Activated CD4-positive, alpha-beta T cell treated with anti-CD3 and anti-CD28 coated beads for 36 hours (primary cell): ENCODE results near the gene IMPA2. TPM values are rescaled to one million over a fixed set of nuclear protein-coding genes. Genes with fewer than 3 reads are reported as not detected.

Experiments
- ATAC-seq: fragments of 200-7000 bp; cut with Tn5 transposase; one replicate; pipeline ENCODE4 v1.10.0; 2021; ENCODE audit warnings: mild to moderate bottlenecking, moderate library complexity
- CTCF ChIA-PET: fragments of 350-600 bp; sonication (Branson Sonifier 250); formaldehyde crosslinking; loops from one replicate; lab custom pipeline; 2021; ENCODE audit warnings: antibody characterized with exemption; lab: Charles Lee
- POLR2A ChIA-PET: fragments of 350-600 bp; sonication (Branson Sonifier 250); formaldehyde crosslinking; loops from one replicate; lab custom pipeline; 2021; ENCODE audit warnings: antibody characterized with exemption, inconsistent platforms; lab: Charles Lee
- DNase-seq: peaks from one replicate; pipeline ENCODE4 v3.0.0-alpha.2; 2020
- H3K27ac Mint-ChIP-seq: one replicate; pipeline ENCODE4 v1.8.0; 2021; ENCODE audit warnings: mixed read lengths
- H3K27me3 Mint-ChIP-seq: one replicate; pipeline ENCODE4 v1.8.0; 2021; ENCODE audit warnings: mixed read lengths
- H3K36me3 Mint-ChIP-seq: one replicate; pipeline ENCODE4 v1.8.0; 2021; ENCODE audit warnings: low read depth, mixed read lengths
- H3K4me1 Mint-ChIP-seq: one replicate; pipeline ENCODE4 v1.8.0; 2021; ENCODE audit warnings: mixed read lengths
- H3K4me3 Mint-ChIP-seq: one replicate; pipeline ENCODE4 v1.8.0; 2021; ENCODE audit warnings: mild to moderate bottlenecking, moderate library complexity, mixed read lengths
- H3K9me3 Mint-ChIP-seq: one replicate; pipeline ENCODE4 v1.8.0; 2021; ENCODE audit warnings: low read depth, mixed read lengths
- intact Hi-C, 2 experiments: fragments of 100-400 bp; cut with DNase I in 1 of 2; cut with micrococcal nuclease in 1 of 2; formaldehyde crosslinking; loops; one replicate each; pipeline versions ENCODE4 v1.14.2 to v1.15.1; 2022 to 2024; cut with DNase I, micrococcal nuclease
- total RNA-seq, 2 experiments: library from RNA; stranded (reverse); gene quantifications; one replicate each; pipeline ENCODE4 v1.2.3, GENCODE V29; 2021

IMPA2 gene
- total RNA-seq, 2 experiments from 2014 or later, result 20.8 to 23.5 TPM

DNA sequence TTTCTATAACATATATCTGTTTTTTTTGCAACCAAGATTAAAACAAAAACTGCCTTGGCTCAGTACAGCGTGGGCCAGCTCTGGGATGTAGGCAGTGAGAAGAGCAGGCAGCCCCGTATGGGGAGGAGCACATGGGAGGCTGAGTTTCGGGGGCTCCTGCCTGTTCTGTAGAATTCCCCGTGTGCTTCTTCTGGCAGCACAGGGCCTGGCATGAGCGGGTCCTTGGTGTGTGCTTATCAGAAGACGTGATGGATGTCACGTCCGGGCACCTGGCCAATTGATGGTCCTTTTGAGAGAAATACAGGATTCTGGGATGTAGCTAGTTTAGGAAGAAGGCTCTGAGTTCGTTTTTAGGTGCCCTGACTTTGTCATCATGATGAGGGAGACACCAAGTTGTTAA lies 16.2 kb downstream of the IMPA2 start:
- Mint-ChIP-seq H3K36me3 (peaks cover 3% of the 10 kb centered on the region), H3K4me3 (no peak overlapping the region), H3K9me3 (no peaks in the 10 kb centered on the region), H3K27ac (no peak overlapping the region), H3K27me3 (no peaks in the 10 kb centered on the region), H3K4me1 (peaks cover 7% of the 10 kb centered on the region)
- ChIA-PET CTCF (interaction anchor here (1.0 to 5.6 kb wide), 7 partner anchors 15 to 342 kb away, joined by 3 to 25 read pairs (median 5); partner anchors contain the start of gene IMPA2), POLR2A (interaction anchor here (0.7 kb wide), 1 partner anchor 17 kb away, joined by 7 read pairs; no protein-coding TSS in a partner anchor)
- ATAC-seq, result no peak
- intact Hi-C loops, result loop anchor here in 1 of 2 experiments (10.0 kb wide), 1 partner anchor 343 kb away; no protein-coding TSS in a partner anchor
- no peak for DNase-seq

DNA sequence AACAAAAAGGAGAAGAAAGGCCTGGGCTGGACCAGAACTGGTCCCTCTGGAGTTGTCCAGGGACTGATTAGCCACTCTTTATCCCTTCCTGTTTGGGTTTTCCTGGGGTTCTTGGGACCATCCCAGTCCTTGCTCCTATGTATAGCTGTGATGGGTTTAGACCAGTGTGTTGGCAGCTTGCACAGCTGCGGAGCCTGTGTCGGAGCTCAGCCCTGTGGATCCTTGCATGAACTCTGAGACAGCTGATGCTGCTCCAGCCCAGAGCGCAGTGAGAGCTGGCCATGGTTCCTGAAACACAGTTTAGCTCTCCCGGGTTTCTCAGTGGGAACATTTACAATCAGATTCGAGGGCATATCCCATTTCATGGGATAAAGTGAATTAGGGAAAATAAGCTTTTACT lies 16.9 kb downstream of the IMPA2 start:
- DNase-seq (no peak), ATAC-seq (no peak)
- no peak overlapping the region for H3K27ac Mint-ChIP-seq
- ChIA-PET CTCF (interaction anchor here (1.2 to 4.1 kb wide), 5 partner anchors 60 to 343 kb away, joined by 3 to 19 read pairs (median 5); no protein-coding TSS in a partner anchor), POLR2A (no interaction called here)
- H3K4me3 Mint-ChIP-seq, result no peak overlapping the region
- H3K36me3 Mint-ChIP-seq, result peaks cover 3% of the 10 kb centered on the region
- H3K27me3 Mint-ChIP-seq, result no peaks in the 10 kb centered on the region
- intact Hi-C loops, result loop anchor here in 1 of 2 experiments (10.0 kb wide), 1 partner anchor 343 kb away; no protein-coding TSS in a partner anchor
- peaks cover 7% of the 10 kb centered on the region for H3K4me1 Mint-ChIP-seq
- H3K9me3 Mint-ChIP-seq, result no peaks in the 10 kb centered on the region

DNA sequence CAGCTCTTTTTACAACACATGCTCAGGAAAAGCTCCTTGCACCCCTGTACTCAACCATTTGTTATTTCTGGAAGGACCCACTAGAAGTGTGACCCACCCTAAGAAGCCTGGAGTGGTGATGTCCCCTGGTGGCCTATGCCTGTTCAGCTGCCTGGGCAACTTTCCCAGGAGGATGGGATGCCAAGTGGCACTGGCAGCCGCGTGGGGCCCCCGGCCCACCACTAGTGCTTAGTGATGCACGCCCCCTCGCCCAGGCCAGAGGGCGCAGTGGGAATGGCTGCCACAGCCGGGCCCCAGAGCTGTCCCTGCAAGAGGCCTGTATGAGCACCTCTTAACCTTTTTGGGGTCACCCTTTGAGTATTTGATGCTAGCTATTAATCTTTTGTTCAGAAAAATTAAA lies 18.1 kb downstream of the IMPA2 start:
- intact Hi-C loops, result loop anchor here in 1 of 2 experiments (10.0 kb wide), 1 partner anchor 345 kb away; no protein-coding TSS in a partner anchor
- DNase-seq, result no peak

DNA sequence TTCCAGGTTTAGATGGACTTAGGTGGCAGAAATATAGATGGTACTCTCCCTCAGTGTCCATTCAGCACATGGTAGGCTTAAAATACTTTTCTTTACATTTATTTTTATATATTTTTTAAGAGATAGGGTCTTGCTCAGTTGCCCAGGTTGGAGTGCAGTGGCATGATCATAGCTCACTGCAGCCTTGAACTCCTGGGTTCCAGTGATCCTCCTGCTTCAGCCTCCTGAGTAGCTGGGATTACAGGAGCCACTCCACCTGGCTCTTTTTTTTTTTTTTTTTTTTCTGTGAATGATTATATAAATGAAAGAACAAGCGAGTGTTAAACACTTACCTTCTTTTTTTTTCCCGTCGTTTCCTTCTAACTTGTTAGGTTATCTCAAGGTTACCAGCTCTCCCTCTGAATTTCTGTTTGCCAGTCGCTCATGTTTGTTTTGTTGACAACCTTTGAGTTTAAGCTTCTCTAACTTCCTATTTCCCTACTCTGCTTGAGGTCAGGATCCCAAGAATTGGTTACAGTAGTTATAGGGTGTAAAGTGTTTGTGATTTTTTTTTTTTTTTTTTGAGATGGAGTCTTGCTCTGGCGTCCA lies 18.9 kb downstream of the IMPA2 start:
- ChIA-PET CTCF (interaction anchor here (1.4 kb wide), 1 partner anchor 14 kb away, joined by 3 read pairs; no protein-coding TSS in a partner anchor), POLR2A (no interaction called here)
- no peak for DNase-seq
- no peaks in the 10 kb centered on the region for H3K9me3 Mint-ChIP-seq
- no peak overlapping the region for H3K27ac Mint-ChIP-seq
- H3K36me3 Mint-ChIP-seq, result peaks cover 5% of the 10 kb centered on the region
- H3K4me3 Mint-ChIP-seq, result no peak overlapping the region
- no peaks in the 10 kb centered on the region for H3K27me3 Mint-ChIP-seq
- peaks cover 7% of the 10 kb centered on the region for H3K4me1 Mint-ChIP-seq
- ATAC-seq, result no peak
- intact Hi-C loops, result no loop called here

More for the DNA sequence above, 18.1 kb downstream of the IMPA2 start:
- H3K9me3 Mint-ChIP-seq, result no peaks in the 10 kb centered on the region
- CTCF ChIA-PET, result interaction anchor here (1.4 to 2.6 kb wide), 4 partner anchors 15 to 266 kb away, joined by 3 to 16 read pairs (median 4); no protein-coding TSS in a partner anchor
- H3K27me3 Mint-ChIP-seq, result no peaks in the 10 kb centered on the region
- no peak for ATAC-seq
- H3K4me3 Mint-ChIP-seq, result no peak overlapping the region
- peaks cover 3% of the 10 kb centered on the region for H3K36me3 Mint-ChIP-seq
- POLR2A ChIA-PET, result no interaction called here
- H3K4me1 Mint-ChIP-seq, result peaks cover 7% of the 10 kb centered on the region
- no peak overlapping the region for H3K27ac Mint-ChIP-seq

DNA sequence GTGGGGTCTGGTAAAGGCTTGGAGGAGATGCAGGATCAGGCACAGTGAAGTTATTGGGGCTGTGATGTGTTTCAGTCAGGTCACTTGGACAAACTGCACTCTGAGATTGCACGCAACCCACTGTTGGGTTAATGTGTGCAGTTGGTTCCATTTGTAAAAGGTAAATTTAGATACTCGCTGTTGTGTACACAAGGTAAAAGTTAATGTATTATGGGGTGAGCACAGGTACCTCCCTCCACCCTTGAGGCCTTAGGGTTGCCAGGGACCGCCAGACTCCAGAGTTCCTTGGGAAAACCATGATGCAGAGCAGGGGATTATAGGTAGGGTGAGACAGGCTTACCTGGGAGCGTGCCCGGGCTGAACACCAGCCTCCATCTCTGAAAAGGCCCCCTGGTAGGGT lies 20.1 kb downstream of the IMPA2 start:
- no peak overlapping the region for H3K27ac Mint-ChIP-seq
- no peaks in the 10 kb centered on the region for H3K4me1 Mint-ChIP-seq
- DNase-seq (no peak), ATAC-seq (no peak)
- POLR2A ChIA-PET, result no interaction called here
- H3K9me3 Mint-ChIP-seq, result no peaks in the 10 kb centered on the region
- intact Hi-C loops, result no loop called here
- H3K4me3 Mint-ChIP-seq, result no peak overlapping the region
- peaks cover 5% of the 10 kb centered on the region for H3K36me3 Mint-ChIP-seq
- CTCF ChIA-PET, result interaction anchor here (0.7 kb wide), 1 partner anchor 36 kb away, joined by 3 read pairs; no protein-coding TSS in a partner anchor
- H3K27me3 Mint-ChIP-seq, result no peaks in the 10 kb centered on the region

DNA sequence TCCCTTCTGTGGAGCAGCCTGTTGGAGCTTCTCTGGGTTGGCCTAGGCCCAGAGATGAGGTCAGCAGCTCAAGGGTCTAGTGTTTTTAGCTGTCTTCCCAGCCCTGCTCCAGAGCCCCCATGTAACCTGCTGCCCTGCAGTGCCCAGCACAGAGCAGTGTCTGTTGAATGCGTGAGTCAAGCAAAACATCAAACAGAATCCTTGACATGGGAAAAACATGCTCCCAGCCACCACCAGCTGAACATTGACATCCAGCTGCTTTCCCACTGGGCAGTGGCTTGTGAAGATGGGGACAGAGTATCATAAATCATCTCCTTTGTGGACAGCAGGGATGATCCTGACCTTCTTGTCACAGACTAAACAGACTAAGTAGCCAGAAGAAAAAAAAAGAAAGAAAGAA lies 22.6 kb downstream of the IMPA2 start:
- H3K36me3 Mint-ChIP-seq, result peaks cover 9% of the 10 kb centered on the region
- H3K4me1 Mint-ChIP-seq, result no peaks in the 10 kb centered on the region
- DNase-seq, result no peak
- CTCF ChIA-PET, result interaction anchor here (0.5 kb wide), 2 partner anchors 75 to 788 kb away, joined by 3 to 4 read pairs; no protein-coding TSS in a partner anchor
- no peaks in the 10 kb centered on the region for H3K27me3 Mint-ChIP-seq
- no peaks in the 10 kb centered on the region for H3K9me3 Mint-ChIP-seq
- ATAC-seq, result no peak
- POLR2A ChIA-PET, result no interaction called here
- no peak overlapping the region for H3K27ac Mint-ChIP-seq
- intact Hi-C loops, result no loop called here
- no peak overlapping the region for H3K4me3 Mint-ChIP-seq

DNA sequence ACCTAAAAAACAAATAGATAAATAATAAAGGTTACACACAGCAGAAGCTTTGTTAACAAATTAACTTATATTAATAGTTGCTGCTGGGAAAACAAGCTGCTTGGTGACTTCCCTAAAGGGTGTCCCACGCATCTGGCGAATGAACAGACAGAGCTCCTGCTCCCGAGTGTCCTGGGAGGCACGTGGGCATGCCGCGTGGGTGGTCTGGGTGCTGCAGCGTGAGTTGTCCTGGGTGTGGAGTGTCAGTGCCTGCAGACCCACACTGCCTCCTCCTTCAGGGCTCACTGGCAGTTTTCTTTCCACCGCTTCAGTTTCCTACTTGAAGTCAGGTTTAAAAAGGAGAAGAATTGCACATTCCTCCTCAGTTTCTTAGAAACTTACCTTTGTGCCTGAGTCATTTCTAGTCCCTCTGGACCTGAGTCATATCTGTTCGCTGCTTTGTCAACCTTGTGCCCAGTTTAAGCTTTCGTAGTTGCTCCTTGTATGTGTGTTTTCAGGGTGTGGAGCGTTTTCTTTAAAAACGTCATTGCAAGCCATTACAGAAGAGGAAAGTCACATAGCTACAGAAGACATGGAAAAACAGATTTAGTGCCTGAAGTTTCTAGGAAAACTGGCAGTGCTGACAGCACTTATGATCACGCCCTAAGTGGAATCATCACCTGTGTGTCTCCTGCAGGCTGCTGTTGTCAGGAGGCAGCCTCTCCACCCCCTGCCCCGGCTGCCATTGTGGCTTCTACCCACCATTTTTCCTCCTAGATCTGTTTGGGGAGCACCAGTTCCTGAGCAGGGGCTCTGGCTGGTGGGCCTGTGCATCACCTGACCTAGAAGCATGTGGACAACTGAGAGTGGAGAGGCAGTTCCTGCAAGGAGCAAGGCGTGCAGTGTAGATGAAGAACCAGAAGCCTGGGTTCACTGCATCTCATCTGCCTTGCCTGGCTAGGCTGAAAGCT lies 24.5 kb downstream of the IMPA2 start:
- H3K27ac Mint-ChIP-seq, result no peak overlapping the region
- intact Hi-C loops, result no loop called here
- POLR2A ChIA-PET, result interaction anchor here (0.6 kb wide), 1 partner anchor 12 kb away, joined by 8 read pairs; no protein-coding TSS in a partner anchor
- H3K27me3 Mint-ChIP-seq, result no peaks in the 10 kb centered on the region
- H3K4me1 Mint-ChIP-seq, result no peaks in the 10 kb centered on the region
- ATAC-seq (peak; percentile 44), DNase-seq (no peak)
- H3K36me3 Mint-ChIP-seq, result peaks cover 9% of the 10 kb centered on the region
- H3K9me3 Mint-ChIP-seq, result no peaks in the 10 kb centered on the region
- CTCF ChIA-PET, result interaction anchor here (0.6 kb wide), 1 partner anchor 349 kb away, joined by 4 read pairs; no protein-coding TSS in a partner anchor
- H3K4me3 Mint-ChIP-seq, result no peak overlapping the region

DNA sequence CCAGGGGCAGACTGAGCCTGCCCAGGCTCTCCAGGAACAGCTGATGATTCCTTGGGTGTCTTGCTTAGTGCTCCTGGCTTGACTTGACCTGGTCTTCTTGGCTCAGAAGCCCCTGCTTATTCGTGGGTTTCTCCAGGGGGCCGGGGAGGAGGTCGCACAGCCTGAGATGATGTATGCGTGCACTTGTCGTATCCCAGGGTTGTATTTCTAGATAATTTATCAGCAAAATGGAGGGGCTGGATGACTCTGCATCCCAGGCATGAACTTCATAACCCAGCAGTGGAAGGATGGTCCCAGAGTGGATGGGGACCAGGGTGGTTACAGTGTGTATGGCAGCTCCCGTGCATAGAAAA lies 25.2 kb downstream of the IMPA2 start:
- no peaks in the 10 kb centered on the region for H3K27me3 Mint-ChIP-seq
- DNase-seq, result no peak
- ChIA-PET POLR2A (no interaction called here), CTCF (no interaction called here)
- no peaks in the 10 kb centered on the region for H3K9me3 Mint-ChIP-seq
- no peaks in the 10 kb centered on the region for H3K4me1 Mint-ChIP-seq
- ATAC-seq, result no peak
- peaks cover 6% of the 10 kb centered on the region for H3K36me3 Mint-ChIP-seq
- intact Hi-C loops, result no loop called here
- H3K4me3 Mint-ChIP-seq, result no peak overlapping the region
- H3K27ac Mint-ChIP-seq, result no peak overlapping the region

DNA sequence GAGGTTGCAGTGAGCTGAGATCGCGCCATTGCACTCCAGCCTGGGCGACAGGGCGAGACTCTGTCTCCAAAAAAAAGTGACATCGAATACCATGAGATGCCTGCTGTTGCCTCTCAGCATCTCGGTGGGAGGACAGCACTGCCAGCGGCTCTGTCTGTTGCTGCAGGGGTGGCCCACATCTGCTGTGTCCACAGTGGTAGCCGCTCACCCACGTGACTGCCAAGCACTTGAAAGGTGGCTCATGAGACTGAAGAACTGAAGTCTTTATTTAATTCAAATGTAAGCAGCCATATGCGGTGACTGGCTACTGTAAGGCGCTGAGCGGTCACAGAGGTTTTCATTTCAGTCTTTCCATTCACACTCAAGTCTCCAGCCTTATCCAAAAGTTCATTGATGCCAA lies 25.8 kb downstream of the IMPA2 start:
- H3K4me1 Mint-ChIP-seq, result no peaks in the 10 kb centered on the region
- no peak for DNase-seq

DNA sequence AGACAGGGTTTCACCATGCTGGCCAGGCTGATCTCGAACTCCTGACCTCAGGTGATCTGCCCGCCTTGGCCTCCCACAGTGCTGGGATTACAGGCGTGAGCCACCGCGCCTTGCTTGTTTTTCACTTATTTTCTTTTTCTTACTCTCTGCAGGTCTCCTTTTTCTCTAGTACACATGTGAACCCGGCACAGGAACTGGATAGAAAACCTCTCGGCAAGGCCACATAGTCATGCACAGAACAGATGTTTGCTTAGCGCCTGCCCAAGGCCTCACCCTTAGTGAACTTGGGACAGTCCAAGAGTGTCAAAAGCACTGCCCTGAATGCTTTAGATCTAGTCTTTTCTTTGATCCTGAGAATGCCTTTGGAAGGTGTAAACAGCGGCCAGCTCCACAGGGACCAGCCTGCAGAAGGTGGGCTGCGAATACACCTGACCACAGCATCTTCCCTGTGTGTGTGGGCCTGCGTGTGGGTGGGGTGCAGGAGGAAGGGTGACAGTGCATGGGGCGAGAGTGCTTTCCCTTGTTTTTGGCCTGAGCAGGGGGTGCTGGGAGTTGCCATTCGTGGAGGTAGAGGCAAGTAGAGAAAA lies 27.0 kb downstream of the IMPA2 start:
- no peaks in the 10 kb centered on the region for H3K9me3 Mint-ChIP-seq
- H3K4me3 Mint-ChIP-seq, result no peak overlapping the region
- CTCF ChIA-PET, result no interaction called here
- no peaks in the 10 kb centered on the region for H3K27me3 Mint-ChIP-seq
- ATAC-seq, result no peak
- no peak for DNase-seq
- POLR2A ChIA-PET, result no interaction called here
- intact Hi-C loops, result no loop called here
- H3K27ac Mint-ChIP-seq, result no peak overlapping the region
- H3K36me3 Mint-ChIP-seq, result peaks cover 6% of the 10 kb centered on the region
- H3K4me1 Mint-ChIP-seq, result no peaks in the 10 kb centered on the region

More for the DNA sequence above, 25.8 kb downstream of the IMPA2 start:
- Mint-ChIP-seq H3K9me3 (no peaks in the 10 kb centered on the region), H3K27ac (no peak overlapping the region), H3K4me3 (no peak overlapping the region), H3K27me3 (no peaks in the 10 kb centered on the region), H3K36me3 (peaks cover 6% of the 10 kb centered on the region)
- CTCF ChIA-PET, result no interaction called here
- POLR2A ChIA-PET, result no interaction called here
- ATAC-seq, result no peak
- intact Hi-C loops, result no loop called here
